HFFc6 (cell line): ENCODE results near the gene FAM131B. TPM values are rescaled to one million over a fixed set of nuclear protein-coding genes. Genes with fewer than 3 reads are reported as not detected.

Source experiments
- DNase-seq: peaks from one replicate; pipeline ENCODE4 v3.0.0-alpha.2; 2018
- H3K27ac Mint-ChIP-seq: 2 replicates; pipeline ENCODE4 v1.8.0; 2020; ENCODE audit warnings: mild to moderate bottlenecking, mixed read lengths
- H3K27me3 Mint-ChIP-seq: 2 replicates; pipeline ENCODE4 v1.8.0; 2021; ENCODE audit warnings: mild to moderate bottlenecking, moderate library complexity, mixed read lengths; ENCODE audit not compliant: insufficient read depth
- H3K36me3 Mint-ChIP-seq: 2 replicates; pipeline ENCODE4 v1.8.0; 2021; ENCODE audit warnings: low read depth, mixed read lengths
- H3K4me1 Mint-ChIP-seq: 2 replicates; pipeline ENCODE4 v1.8.0; 2020; ENCODE audit warnings: low read depth, mixed read lengths
- H3K4me3 Mint-ChIP-seq: 2 replicates; pipeline ENCODE4 v1.8.0; 2020; ENCODE audit warnings: mild to moderate bottlenecking, moderate library complexity, mixed read lengths
- H3K9me3 Mint-ChIP-seq: 2 replicates; pipeline ENCODE4 v1.8.0; 2020; ENCODE audit warnings: mild to moderate bottlenecking, mixed read lengths
- CTCF ChIP-seq: fragments of 200-600 bp; sonication (generic); IDR thresholded peaks from 2 replicates; pipeline ENCODE4 v1.5.0; 2021; ENCODE audit warnings: antibody characterized with exemption, mild to moderate bottlenecking
- total RNA-seq, 6 experiments: library from RNA; stranded (reverse); fragmentation: NEBNext Ultra II Directional; extraction: Animal tissue kit (Norgen Biotek cat#: 25700); gene quantifications; 2 replicates in 1 of 6; 3 replicates in 5 of 6; pipeline ENCODE4 v1.2.3, GENCODE V29; 2021

The FAM131B gene
- total RNA-seq, 6 experiments from 2014 or later: 0.70 to 1.3 (median 0.98) TPM

GRCh38 chr7:143359771-143360353, 2.7 kb downstream of the FAM131B start:
- DNase-seq: no peak
- Mint-ChIP-seq H3K4me3 (no peak overlapping the region), H3K4me1 (no peaks in the 10 kb centered on the region), H3K27me3 (peaks cover 46% of the 10 kb centered on the region), H3K9me3 (no peaks in the 10 kb centered on the region), H3K27ac (no peak overlapping the region), H3K36me3 (no peaks in the 10 kb centered on the region)
- TF ChIP-seq CTCF: no peak

GRCh38 chr7:143358626-143359025, 3.9 kb downstream of the FAM131B start:
- Mint-ChIP-seq H3K36me3 (no peaks in the 10 kb centered on the region), H3K4me1 (no peaks in the 10 kb centered on the region), H3K9me3 (no peaks in the 10 kb centered on the region), H3K4me3 (no peak overlapping the region), H3K27ac (no peak overlapping the region), H3K27me3 (peaks cover 44% of the 10 kb centered on the region)
- no peak for TF ChIP-seq CTCF
- DNase-seq: no peak

GRCh38 chr7:143356414-143357050, 6.0 kb downstream of the FAM131B start:
- Mint-ChIP-seq H3K27me3 (peaks cover 39% of the 10 kb centered on the region), H3K4me3 (no peak overlapping the region), H3K9me3 (no peaks in the 10 kb centered on the region), H3K36me3 (no peaks in the 10 kb centered on the region), H3K4me1 (no peaks in the 10 kb centered on the region), H3K27ac (no peak overlapping the region)
- TF ChIP-seq CTCF: no peak
- DNase-seq: no peak

GRCh38 chr7:143355450-143356385, 6.8 kb downstream of the FAM131B start:
- Mint-ChIP-seq H3K4me1 (no peaks in the 10 kb centered on the region), H3K4me3 (no peak overlapping the region), H3K36me3 (no peaks in the 10 kb centered on the region), H3K27ac (no peak overlapping the region), H3K27me3 (peaks cover 44% of the 10 kb centered on the region), H3K9me3 (no peaks in the 10 kb centered on the region)
- DNase-seq: no peak
- TF ChIP-seq CTCF: no peak; the same call in 1 of the 2 replicates

GRCh38 chr7:143354965-143355364, 7.5 kb downstream of the FAM131B start:
- no peak for TF ChIP-seq CTCF
- H3K36me3 Mint-ChIP-seq: no peaks in the 10 kb centered on the region
- no peaks in the 10 kb centered on the region for H3K4me1 Mint-ChIP-seq
- DNase-seq: no peak
- no peak overlapping the region for H3K27ac Mint-ChIP-seq
- no peaks in the 10 kb centered on the region for H3K9me3 Mint-ChIP-seq
- H3K27me3 Mint-ChIP-seq: peaks cover 37% of the 10 kb centered on the region
- no peak overlapping the region for H3K4me3 Mint-ChIP-seq
